Activated CD4-positive, alpha-beta memory T cell treated with anti-CD3 and anti-CD28 coated beads for 36 hours (primary cell): Measurements from ENCODE around the gene MAPK10. TPM values are rescaled to one million over a fixed set of nuclear protein-coding genes. Genes with fewer than 3 reads are reported as not detected.

Experiments used
- CTCF ChIA-PET: fragments of 350-600 bp; sonication (Branson Sonifier 250); formaldehyde crosslinking; loops from one replicate; lab custom pipeline; 2021; ENCODE audit warnings: antibody characterized with exemption, inconsistent platforms; lab: Charles Lee
- POLR2A ChIA-PET: fragments of 350-600 bp; sonication (Branson Sonifier 250); formaldehyde crosslinking; loops from one replicate; lab custom pipeline; 2021; ENCODE audit warnings: antibody characterized with exemption; lab: Charles Lee
- DNase-seq: peaks from one replicate; pipeline ENCODE4 v3.0.0-alpha.2; 2020
- H3K27ac Mint-ChIP-seq: one replicate; pipeline ENCODE4 v1.8.0; 2021; ENCODE audit warnings: mixed read lengths
- H3K27me3 Mint-ChIP-seq: one replicate; pipeline ENCODE4 v1.8.0; 2021; ENCODE audit warnings: mixed read lengths
- H3K36me3 Mint-ChIP-seq: one replicate; pipeline ENCODE4 v1.8.0; 2021; ENCODE audit warnings: mixed read lengths
- H3K4me1 Mint-ChIP-seq: one replicate; pipeline ENCODE4 v1.8.0; 2021; ENCODE audit warnings: low read depth, mixed read lengths
- H3K4me3 Mint-ChIP-seq: one replicate; pipeline ENCODE4 v1.8.0; 2021; ENCODE audit warnings: mild to moderate bottlenecking, mixed read lengths
- H3K9me3 Mint-ChIP-seq: one replicate; pipeline ENCODE4 v1.8.0; 2021; ENCODE audit warnings: mixed read lengths
- intact Hi-C: fragments of 100-400 bp; cut with micrococcal nuclease; formaldehyde crosslinking; loops from one replicate; pipeline ENCODE4 v1.15.1; 2023
- total RNA-seq, 2 experiments: library from RNA; stranded (reverse); gene quantifications; one replicate each; pipeline ENCODE4 v1.2.3, GENCODE V29; 2021

MAPK10 gene
- not detected for total RNA-seq

DNA sequence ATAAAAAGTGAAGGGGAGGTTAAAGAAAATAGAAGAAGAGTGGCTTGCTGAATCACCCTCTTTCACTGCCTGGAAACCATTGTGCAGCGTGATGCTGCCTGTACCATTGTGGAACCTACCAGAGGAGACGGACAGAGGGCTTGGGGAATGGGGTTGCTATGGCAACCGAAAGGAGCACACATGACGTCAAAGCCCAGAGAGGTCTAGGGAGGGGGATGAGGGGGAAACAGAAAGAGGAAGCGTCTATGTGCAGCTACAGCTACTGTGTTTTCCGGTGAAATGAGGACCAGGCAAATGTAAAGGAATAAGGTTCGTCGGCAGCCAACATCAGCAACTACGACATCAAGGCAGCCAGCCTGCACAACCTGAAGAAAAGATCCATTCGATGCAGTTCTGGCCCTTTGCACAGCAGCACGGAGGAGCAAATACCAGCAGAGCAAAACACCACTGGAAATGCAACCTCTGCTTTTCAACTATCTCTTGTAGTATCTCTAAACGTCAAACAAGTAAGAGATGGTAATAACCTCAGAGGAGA lies at the start of gene MAPK10:
TSS of gene MAPK10 (minus strand) at position 110 of the 535 bp plus-strand sequence.
- CTCF ChIA-PET: no interaction called here
- Mint-ChIP-seq H3K27ac (no peak within 1 kb of the TSS), H3K4me3 (peak within 1 kb of the TSS; percentile 32), H3K27me3 (no peaks in the 10 kb centered on the region), H3K36me3 (no peaks in the 10 kb centered on the region), H3K4me1 (peaks cover 11% of the 10 kb centered on the region), H3K9me3 (no peaks in the 10 kb centered on the region)
- intact Hi-C loops: no loop called here
- peak; percentile 53 for DNase-seq
- POLR2A ChIA-PET: no interaction called here

DNA sequence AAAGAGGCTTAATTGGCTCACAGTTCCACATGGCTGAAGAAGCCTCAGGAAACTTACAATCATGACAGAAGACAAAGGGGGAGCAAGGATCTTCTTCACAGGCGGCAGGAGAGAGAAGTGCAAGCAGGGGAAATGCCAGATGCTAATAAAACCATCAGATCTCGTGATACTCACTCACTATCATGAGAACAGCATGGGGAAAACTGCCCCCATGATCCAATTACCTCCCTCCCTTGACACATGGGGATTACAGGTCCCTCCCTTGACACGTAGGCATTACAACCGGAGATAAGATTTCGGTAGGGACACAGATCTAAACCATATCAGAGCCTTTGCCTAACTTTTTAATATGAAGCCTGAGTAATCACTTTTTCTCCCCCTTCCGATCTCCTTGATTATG lies 43.7 kb upstream of the MAPK10 start:
- intact Hi-C loops: no loop called here
- no peak overlapping the region for H3K4me3 Mint-ChIP-seq
- no peak overlapping the region for H3K27ac Mint-ChIP-seq
- no peak for DNase-seq
- no peaks in the 10 kb centered on the region for H3K4me1 Mint-ChIP-seq
- ChIA-PET CTCF (interaction anchor here (0.6 kb wide), 1 partner anchor 140 kb away, joined by 4 read pairs; no protein-coding TSS in a partner anchor), POLR2A (no interaction called here)
- no peaks in the 10 kb centered on the region for H3K36me3 Mint-ChIP-seq
- no peaks in the 10 kb centered on the region for H3K9me3 Mint-ChIP-seq
- H3K27me3 Mint-ChIP-seq: no peaks in the 10 kb centered on the region

DNA sequence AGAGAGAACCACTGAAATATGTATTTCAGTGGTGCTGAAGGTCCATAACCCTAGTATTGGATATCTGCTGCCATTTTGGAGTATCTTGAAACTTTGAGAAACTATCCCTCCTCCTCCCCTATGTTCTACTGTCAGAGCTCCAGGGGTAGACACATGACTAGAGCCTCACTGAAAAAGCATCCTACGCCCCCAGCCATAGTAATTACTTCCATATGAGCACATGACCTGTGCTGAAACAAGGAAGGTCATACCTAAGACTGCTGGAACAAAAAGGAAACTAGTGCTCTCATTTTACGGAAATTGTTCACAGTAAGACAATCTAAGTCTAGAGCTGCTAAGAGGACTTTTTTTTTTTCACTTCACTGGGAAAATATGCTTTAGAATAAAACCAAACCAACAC lies 42.0 kb upstream of the MAPK10 start:
- ChIA-PET CTCF (no interaction called here), POLR2A (no interaction called here)
- DNase-seq: no peak
- H3K27me3 Mint-ChIP-seq: no peaks in the 10 kb centered on the region
- no peaks in the 10 kb centered on the region for H3K36me3 Mint-ChIP-seq
- no peak overlapping the region for H3K4me3 Mint-ChIP-seq
- intact Hi-C loops: no loop called here
- H3K27ac Mint-ChIP-seq: no peak overlapping the region
- H3K4me1 Mint-ChIP-seq: no peaks in the 10 kb centered on the region
- H3K9me3 Mint-ChIP-seq: no peaks in the 10 kb centered on the region

DNA sequence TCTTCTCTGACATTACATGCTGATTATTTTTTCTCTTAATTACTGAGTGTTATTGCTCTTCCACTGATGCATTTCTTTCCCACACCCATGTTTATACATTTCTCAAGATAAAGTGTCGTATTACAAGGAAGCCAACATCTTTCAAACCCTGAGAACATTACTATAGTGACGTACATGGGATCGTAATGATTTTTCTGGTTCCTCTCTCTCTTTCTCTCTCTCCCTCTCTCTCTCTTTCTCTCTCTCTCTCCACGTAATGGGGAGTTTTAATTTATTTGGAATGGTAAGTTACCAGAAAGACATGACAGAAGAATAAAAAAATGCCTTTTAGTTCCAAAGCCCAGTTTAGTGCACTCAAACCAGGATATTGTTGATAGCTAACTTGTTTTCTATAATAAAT lies 40.4 kb upstream of the MAPK10 start:
- DNase-seq: no peak
- Mint-ChIP-seq H3K4me3 (no peak overlapping the region), H3K27ac (no peak overlapping the region), H3K36me3 (no peaks in the 10 kb centered on the region), H3K9me3 (no peaks in the 10 kb centered on the region), H3K4me1 (no peaks in the 10 kb centered on the region), H3K27me3 (no peaks in the 10 kb centered on the region)
- CTCF ChIA-PET: no interaction called here
- intact Hi-C loops: no loop called here
- POLR2A ChIA-PET: no interaction called here

DNA sequence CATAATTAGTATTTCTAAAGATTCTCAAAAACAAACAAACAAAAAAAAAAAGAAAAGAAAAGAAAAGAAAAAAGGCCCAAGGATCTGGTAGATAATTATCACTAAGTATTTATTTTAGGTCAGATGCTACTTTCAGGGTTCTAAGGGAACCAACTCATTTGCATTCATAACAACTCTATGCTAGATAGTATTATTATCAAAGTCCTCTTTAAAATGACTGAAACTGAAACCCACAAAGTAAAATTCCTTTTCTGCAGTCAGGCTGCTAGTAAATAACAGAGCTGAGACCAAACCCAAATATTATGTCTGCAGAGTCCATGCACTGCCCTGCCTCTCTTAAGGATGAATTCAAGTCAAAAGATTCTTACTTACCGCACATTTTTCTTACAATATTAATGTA lies 38.3 kb upstream of the MAPK10 start:
- POLR2A ChIA-PET: no interaction called here
- DNase-seq: no peak
- no peaks in the 10 kb centered on the region for H3K9me3 Mint-ChIP-seq
- H3K27me3 Mint-ChIP-seq: no peaks in the 10 kb centered on the region
- intact Hi-C loops: no loop called here
- H3K27ac Mint-ChIP-seq: no peak overlapping the region
- no peaks in the 10 kb centered on the region for H3K4me1 Mint-ChIP-seq
- CTCF ChIA-PET: no interaction called here
- no peak overlapping the region for H3K4me3 Mint-ChIP-seq
- H3K36me3 Mint-ChIP-seq: no peaks in the 10 kb centered on the region

DNA sequence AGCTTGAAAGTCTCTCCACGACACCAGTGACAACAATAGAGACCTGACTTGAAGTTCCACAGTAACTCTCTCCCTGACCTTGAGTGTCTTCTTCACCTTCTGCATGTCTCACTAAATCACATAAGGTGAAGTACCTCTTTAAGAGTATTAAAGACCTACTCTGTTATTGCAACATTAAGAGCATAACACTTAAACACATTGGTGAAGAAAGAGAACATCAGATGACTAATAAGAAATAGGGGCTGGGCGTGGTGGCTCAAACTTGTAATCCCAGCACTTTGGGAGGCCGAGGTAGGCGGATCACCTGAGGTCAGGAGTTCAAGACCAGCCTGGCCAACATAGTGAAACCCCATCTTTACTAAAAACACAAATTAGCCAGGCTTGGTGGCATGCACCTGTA lies 33.9 kb upstream of the MAPK10 start:
- CTCF ChIA-PET: no interaction called here
- H3K4me1 Mint-ChIP-seq: no peaks in the 10 kb centered on the region

DNA sequence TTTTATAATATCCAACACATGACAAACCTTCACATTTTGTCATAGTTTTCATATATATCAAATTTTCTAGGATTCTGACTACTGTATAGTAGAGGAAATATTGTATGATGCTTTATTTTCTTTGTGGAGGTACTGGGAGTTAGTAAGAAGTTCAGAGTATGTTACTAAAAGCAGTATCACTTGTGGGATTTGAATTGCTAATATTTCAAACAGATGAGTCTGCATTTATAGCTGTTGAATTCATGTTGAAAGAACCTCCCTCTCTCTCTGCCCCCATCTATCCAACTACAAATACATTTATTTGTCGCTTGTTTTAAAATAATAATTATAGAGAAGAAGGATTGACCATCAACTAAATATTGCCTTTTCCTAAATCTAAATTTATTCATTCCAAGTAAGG lies 29.8 kb upstream of the MAPK10 start:
- ChIA-PET CTCF (no interaction called here), POLR2A (no interaction called here)
- no peak for DNase-seq
- H3K4me1 Mint-ChIP-seq: no peaks in the 10 kb centered on the region
- no peak overlapping the region for H3K27ac Mint-ChIP-seq
- no peaks in the 10 kb centered on the region for H3K27me3 Mint-ChIP-seq
- H3K4me3 Mint-ChIP-seq: no peak overlapping the region
- no peaks in the 10 kb centered on the region for H3K36me3 Mint-ChIP-seq
- intact Hi-C loops: no loop called here
- H3K9me3 Mint-ChIP-seq: no peaks in the 10 kb centered on the region

More for the DNA sequence above, 33.9 kb upstream of the MAPK10 start:
- Mint-ChIP-seq H3K27ac (no peak overlapping the region), H3K36me3 (no peaks in the 10 kb centered on the region), H3K9me3 (no peaks in the 10 kb centered on the region), H3K27me3 (no peaks in the 10 kb centered on the region), H3K4me3 (no peak overlapping the region)
- intact Hi-C loops: no loop called here
- DNase-seq: no peak
- POLR2A ChIA-PET: no interaction called here

DNA sequence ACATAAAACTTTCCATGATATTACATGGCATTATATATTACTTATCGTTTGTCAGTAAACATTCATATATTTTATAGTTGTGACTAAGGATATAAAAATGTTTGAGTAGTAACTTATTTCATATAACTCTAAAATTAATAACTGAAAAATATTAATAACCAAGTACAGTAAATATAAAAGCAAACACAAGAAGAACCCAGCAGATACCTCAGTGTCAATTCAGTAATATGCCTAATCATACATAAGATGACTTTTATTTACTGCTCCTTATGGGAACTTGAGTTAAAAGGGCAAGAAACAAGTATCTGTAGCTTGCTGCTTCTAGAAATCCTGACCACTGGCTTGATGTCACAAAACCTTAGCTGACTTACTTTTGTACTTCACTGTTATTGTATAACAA lies 28.4 kb upstream of the MAPK10 start:
- Mint-ChIP-seq H3K27me3 (no peaks in the 10 kb centered on the region), H3K27ac (no peak overlapping the region), H3K4me3 (no peak overlapping the region), H3K9me3 (no peaks in the 10 kb centered on the region), H3K36me3 (no peaks in the 10 kb centered on the region), H3K4me1 (no peaks in the 10 kb centered on the region)
- intact Hi-C loops: no loop called here
- DNase-seq: no peak
- ChIA-PET POLR2A (no interaction called here), CTCF (no interaction called here)

DNA sequence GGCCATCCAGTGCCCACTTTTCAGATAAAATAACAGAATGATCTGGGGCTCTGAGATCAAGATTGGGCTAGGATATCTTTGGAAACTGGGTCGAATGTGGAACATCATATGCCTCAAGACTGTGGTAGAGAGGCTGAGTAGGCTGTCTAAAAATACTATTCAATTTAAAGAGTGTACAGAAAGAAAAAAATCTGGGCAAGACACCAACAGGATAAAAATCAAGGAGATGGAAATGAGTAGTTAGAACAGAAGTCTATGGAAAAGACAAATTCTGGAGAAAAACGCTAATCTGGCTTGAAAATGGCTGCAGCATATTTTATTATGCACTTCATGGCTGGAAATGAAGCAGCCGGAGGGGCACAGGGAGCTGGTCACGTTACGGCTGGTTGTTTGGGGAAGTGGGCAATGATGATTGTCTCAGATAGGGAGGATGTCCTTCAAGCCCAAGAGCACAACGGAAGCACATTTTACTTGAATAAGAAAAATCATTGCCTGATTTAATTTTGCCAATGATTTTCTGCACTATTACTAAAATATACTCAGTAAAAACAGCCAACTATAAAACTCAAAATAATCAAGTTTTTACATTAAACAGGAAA lies 27.1 kb upstream of the MAPK10 start:
- Mint-ChIP-seq H3K9me3 (no peaks in the 10 kb centered on the region), H3K36me3 (no peaks in the 10 kb centered on the region), H3K27ac (no peak overlapping the region), H3K4me3 (no peak overlapping the region), H3K27me3 (no peaks in the 10 kb centered on the region), H3K4me1 (no peaks in the 10 kb centered on the region)
- intact Hi-C loops: no loop called here
- ChIA-PET CTCF (no interaction called here), POLR2A (no interaction called here)
- DNase-seq: no peak

DNA sequence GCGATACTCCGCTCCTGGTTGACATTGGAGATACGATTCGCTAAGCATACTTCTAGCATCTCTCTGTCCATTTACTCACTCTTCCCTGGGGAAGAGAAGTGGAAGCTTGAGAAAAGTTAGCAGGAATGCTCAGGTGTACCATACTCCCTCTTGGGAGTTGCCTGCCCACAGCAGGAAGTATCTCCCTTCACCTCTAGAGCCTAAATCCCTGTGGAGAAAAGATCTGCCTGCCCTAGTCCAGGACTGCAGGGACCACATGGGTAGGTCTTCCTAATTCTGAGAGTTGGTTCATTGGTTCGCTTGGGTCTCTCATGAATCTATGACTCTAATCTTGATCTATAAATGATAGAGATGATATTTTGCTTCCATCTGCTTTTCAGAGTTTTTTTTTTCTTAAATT lies 26.3 kb upstream of the MAPK10 start:
- no peaks in the 10 kb centered on the region for H3K36me3 Mint-ChIP-seq
- ChIA-PET POLR2A (no interaction called here), CTCF (no interaction called here)
- no peaks in the 10 kb centered on the region for H3K4me1 Mint-ChIP-seq
- no peaks in the 10 kb centered on the region for H3K27me3 Mint-ChIP-seq
- H3K27ac Mint-ChIP-seq: no peak overlapping the region
- no peak overlapping the region for H3K4me3 Mint-ChIP-seq
- intact Hi-C loops: no loop called here
- DNase-seq: no peak
- no peaks in the 10 kb centered on the region for H3K9me3 Mint-ChIP-seq

DNA sequence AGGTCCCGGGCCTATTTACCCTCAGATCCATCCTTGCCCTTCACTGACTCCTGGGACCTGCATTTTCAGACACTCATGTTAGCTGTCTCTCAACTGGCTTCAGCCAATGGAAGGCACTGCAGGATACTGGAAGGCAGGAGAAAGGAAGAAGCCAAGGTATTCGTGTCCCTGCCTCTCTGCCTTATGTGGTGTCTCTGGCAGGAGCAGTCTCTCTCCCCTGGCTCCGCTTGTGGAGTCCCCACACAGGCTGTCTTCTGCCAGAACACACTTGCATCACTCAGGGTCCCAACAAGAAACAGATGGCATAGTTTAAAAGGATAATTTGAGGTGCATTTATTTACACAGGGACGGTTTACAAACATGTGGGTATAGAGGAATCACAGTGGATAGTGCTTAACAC lies 21.6 kb upstream of the MAPK10 start:
- Mint-ChIP-seq H3K27me3 (no peaks in the 10 kb centered on the region), H3K36me3 (no peaks in the 10 kb centered on the region), H3K9me3 (peaks cover 2% of the 10 kb centered on the region), H3K4me3 (no peak overlapping the region), H3K4me1 (no peaks in the 10 kb centered on the region), H3K27ac (no peak overlapping the region)
- ChIA-PET POLR2A (no interaction called here), CTCF (no interaction called here)
- no peak for DNase-seq
- intact Hi-C loops: no loop called here

DNA sequence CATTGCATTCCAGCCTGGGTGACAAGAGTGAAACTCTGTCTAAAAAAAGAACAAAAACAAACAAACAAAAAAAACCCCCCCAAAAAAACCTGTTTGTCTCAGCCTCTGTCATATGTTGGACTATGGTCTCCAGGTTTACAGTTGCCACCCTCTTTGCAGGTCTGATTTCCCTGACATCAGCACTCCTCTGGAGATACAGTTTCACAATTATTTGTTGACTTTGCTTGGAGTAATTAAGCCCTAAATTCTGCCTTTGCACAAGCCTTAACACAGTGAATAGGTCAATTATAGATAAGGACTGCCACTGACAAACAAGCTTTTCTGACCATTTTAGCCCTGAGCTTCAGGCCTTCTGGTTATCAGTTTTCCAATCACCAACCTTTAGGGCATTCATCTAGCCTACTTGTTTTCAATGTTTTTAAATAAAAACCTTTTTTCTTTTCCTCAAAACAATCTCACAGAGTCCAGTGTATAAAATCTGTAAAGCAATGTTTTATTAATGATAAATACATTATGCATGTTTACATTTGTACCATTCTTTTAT lies 20.4 kb upstream of the MAPK10 start:
- peaks cover 2% of the 10 kb centered on the region for H3K9me3 Mint-ChIP-seq
- no peak overlapping the region for H3K27ac Mint-ChIP-seq
- H3K27me3 Mint-ChIP-seq: no peaks in the 10 kb centered on the region
- CTCF ChIA-PET: interaction anchor here (0.8 kb wide), 1 partner anchor 38 kb away, joined by 3 read pairs; no protein-coding TSS in a partner anchor
- intact Hi-C loops: no loop called here
- H3K4me1 Mint-ChIP-seq: no peaks in the 10 kb centered on the region
- DNase-seq: no peak
- POLR2A ChIA-PET: no interaction called here
- H3K36me3 Mint-ChIP-seq: no peaks in the 10 kb centered on the region
- H3K4me3 Mint-ChIP-seq: no peak overlapping the region

DNA sequence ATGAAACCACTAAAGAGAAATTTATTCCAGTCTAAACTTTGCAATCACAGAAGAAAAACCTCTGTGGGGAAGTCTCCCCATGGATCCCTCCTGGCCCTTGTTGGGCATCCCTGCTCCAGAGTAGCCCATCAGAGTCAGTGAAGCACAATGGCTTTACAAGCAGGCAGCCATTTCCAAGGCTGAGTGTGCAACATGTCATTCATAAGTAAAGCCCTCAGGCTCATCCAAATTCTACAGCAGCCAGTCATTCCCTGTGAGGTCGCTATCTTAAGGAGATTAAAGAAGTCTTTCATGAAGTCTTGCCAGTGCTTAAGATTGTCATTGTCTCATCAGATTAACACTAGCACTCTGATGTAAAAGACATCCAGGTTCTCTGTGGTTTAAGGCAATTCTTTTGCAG lies 17.0 kb upstream of the MAPK10 start:
- no peak for DNase-seq
- ChIA-PET POLR2A (no interaction called here), CTCF (no interaction called here)
- intact Hi-C loops: no loop called here
- H3K27ac Mint-ChIP-seq: no peak overlapping the region
- H3K4me1 Mint-ChIP-seq: no peaks in the 10 kb centered on the region
- no peaks in the 10 kb centered on the region for H3K27me3 Mint-ChIP-seq
- no peaks in the 10 kb centered on the region for H3K36me3 Mint-ChIP-seq
- H3K4me3 Mint-ChIP-seq: no peak overlapping the region
- H3K9me3 Mint-ChIP-seq: peaks cover 8% of the 10 kb centered on the region
